CD4-positive, alpha-beta T cell (primary cell): ENCODE measurements around the gene ZFTA. TPM values are rescaled to one million over a fixed set of nuclear protein-coding genes. Genes with fewer than 3 reads are reported as not detected.

ENCODE experiments used
- ATAC-seq: fragments of 200-7000 bp; cut with Tn5 transposase; one replicate; pipeline ENCODE4 v1.10.0; 2022; ENCODE audit warnings: mild to moderate bottlenecking; ENCODE audit not compliant: poor library complexity
- CTCF ChIA-PET: fragments of 350-600 bp; sonication (Branson Sonifier 250); formaldehyde crosslinking; loops from one replicate; lab custom pipeline; 2021; ENCODE audit warnings: antibody characterized with exemption, inconsistent platforms; lab: Charles Lee
- POLR2A ChIA-PET: fragments of 350-600 bp; sonication (Branson Sonifier 250); formaldehyde crosslinking; loops from one replicate; lab custom pipeline; 2021; ENCODE audit warnings: antibody characterized with exemption, inconsistent platforms; lab: Charles Lee
- DNase-seq, 14 experiments: peaks; one replicate each; pipeline ENCODE4 v3.0.0-alpha.2; 2013 to 2020; ENCODE audit warnings: mixed read lengths in 2 of 14
- H3K27ac ChIP-seq, 2 donors: one replicate each; pipeline versions ENCODE4 v1.5.1 to v1.7.0; 2013; ENCODE audit warnings: low read length in 2 of 2, low read depth in 1 of 2, mild to moderate bottlenecking in 1 of 2
- H3K27me3 ChIP-seq, 2 experiments: 1 replicate in 1 of 2; 2 replicates in 1 of 2; pipeline versions ENCODE4 v1.6.1 to v1.7.0; 2013; ENCODE audit warnings: low read length in 2 of 2, control low read depth in 1 of 2, mild to moderate bottlenecking in 1 of 2, moderate library complexity in 1 of 2; ENCODE audit not compliant: insufficient read depth in 2 of 2, control insufficient read depth in 1 of 2
- H3K36me3 ChIP-seq: one replicate; pipeline ENCODE4 v1.6.1; 2013; ENCODE audit warnings: low read length, control low read depth; ENCODE audit not compliant: insufficient read depth
- H3K4me1 ChIP-seq: one replicate; pipeline ENCODE4 v1.6.1; 2013; ENCODE audit warnings: low read length, control low read depth; ENCODE audit not compliant: insufficient read depth
- H3K4me3 ChIP-seq: one replicate; pipeline ENCODE4 v1.5.1; 2013; ENCODE audit warnings: mild to moderate bottlenecking, low read length, moderate library complexity
- H3K9me3 ChIP-seq, 2 experiments: 1 replicate in 1 of 2; 2 replicates in 1 of 2; pipeline versions ENCODE4 v1.6.1 to v1.7.0; 2013; ENCODE audit warnings: low read length in 2 of 2, mild to moderate bottlenecking in 2 of 2, control low read depth in 1 of 2, moderate library complexity in 1 of 2; ENCODE audit not compliant: control insufficient read depth in 1 of 2, insufficient read depth in 1 of 2
- H3K27ac Mint-ChIP-seq: one replicate; pipeline ENCODE4 v1.8.0; 2020; ENCODE audit warnings: mixed read lengths
- H3K27me3 Mint-ChIP-seq: one replicate; pipeline ENCODE4 v1.8.0; 2021; ENCODE audit warnings: mixed read lengths
- H3K36me3 Mint-ChIP-seq: one replicate; pipeline ENCODE4 v1.8.0; 2021; ENCODE audit warnings: low read depth, mixed read lengths
- H3K4me1 Mint-ChIP-seq: one replicate; pipeline ENCODE4 v1.8.0; 2021; ENCODE audit warnings: low read depth, mixed read lengths
- H3K4me3 Mint-ChIP-seq: one replicate; pipeline ENCODE4 v1.8.0; 2020; ENCODE audit warnings: mild to moderate bottlenecking, mixed read lengths
- H3K9me3 Mint-ChIP-seq: one replicate; pipeline ENCODE4 v1.8.0; 2020; ENCODE audit warnings: mixed read lengths
- CTCF ChIP-seq: fragments of 200-600 bp; IDR thresholded peaks from one replicate; pipeline ENCODE4 v1.8.0; 2022; ENCODE audit warnings: antibody characterized with exemption, mild to moderate bottlenecking
- intact Hi-C, 2 experiments: fragments of 100-400 bp; cut with DNase I in 1 of 2; cut with micrococcal nuclease in 1 of 2; formaldehyde crosslinking; loops; one replicate each; pipeline versions ENCODE4 v1.15.1 to v1.9.0; 2023 to 2025; cut with DNase I, micrococcal nuclease
- total RNA-seq, 174 experiments: library from RNA in 2 of 174; stranded (reverse) in 2 of 174; gene quantifications; one replicate each; pipeline ENCODE4 v1.2.3 and lab custom pipeline; 2021 to 2026

Gene ZFTA
- total RNA-seq, 2 experiments from 2014 or later = 0.95 to 1.0 TPM

GRCh38 chr11:63729326-63729725 lies 39.2 kb downstream of the ZFTA start:
- intact Hi-C loops = no loop called here
- Mint-ChIP-seq H3K27ac (no peak overlapping the region), H3K4me1 (no peaks in the 10 kb centered on the region), H3K27me3 (no peaks in the 10 kb centered on the region), H3K36me3 (no peaks in the 10 kb centered on the region), H3K9me3 (no peaks in the 10 kb centered on the region), H3K4me3 (no peak overlapping the region)
- POLR2A ChIA-PET = no interaction called here
- H3K36me3 ChIP-seq = no peaks in the 10 kb centered on the region
- no peak overlapping the region for H3K4me3 ChIP-seq
- CTCF ChIA-PET = no interaction called here
- no peaks in the 10 kb centered on the region for H3K4me1 ChIP-seq
- DNase-seq (no peak), ATAC-seq (no peak)
- no peaks in the 10 kb centered on the region for H3K27me3 ChIP-seq
- no peak for TF ChIP-seq CTCF
- no peak overlapping the region for H3K27ac ChIP-seq
- H3K9me3 ChIP-seq = no peaks in the 10 kb centered on the region

GRCh38 chr11:63720611-63721010 lies 48.0 kb downstream of the ZFTA start:
- Histone ChIP-seq H3K36me3 (no peaks in the 10 kb centered on the region), H3K27ac (no peak overlapping the region), H3K9me3 (no peaks in the 10 kb centered on the region), H3K4me3 (no peak overlapping the region), H3K4me1 (no peaks in the 10 kb centered on the region), H3K27me3 (no peaks in the 10 kb centered on the region)
- no peak for TF ChIP-seq CTCF
- no peak for DNase-seq
- Mint-ChIP-seq H3K4me1 (no peaks in the 10 kb centered on the region), H3K27ac (no peak overlapping the region), H3K4me3 (no peak overlapping the region), H3K9me3 (no peaks in the 10 kb centered on the region), H3K27me3 (no peaks in the 10 kb centered on the region), H3K36me3 (no peaks in the 10 kb centered on the region)
- ATAC-seq = no peak
- intact Hi-C loops = no loop called here
- ChIA-PET POLR2A (no interaction called here), CTCF (interaction anchor here (1.5 kb wide), 1 partner anchor 77 kb away, joined by 3 read pairs; no protein-coding TSS in a partner anchor)

- no peak overlapping the region for H3K27ac ChIP-seq
- POLR2A ChIA-PET = no interaction called here
- no peaks in the 10 kb centered on the region for H3K27me3 Mint-ChIP-seq
- no peaks in the 10 kb centered on the region for H3K27me3 ChIP-seq
- no peaks in the 10 kb centered on the region for H3K9me3 ChIP-seq
- H3K9me3 Mint-ChIP-seq = no peaks in the 10 kb centered on the region
- H3K4me3 Mint-ChIP-seq = no peak overlapping the region
- H3K27ac Mint-ChIP-seq = no peak overlapping the region
- CTCF ChIA-PET = interaction anchor here (1.5 kb wide), 1 partner anchor 76 kb away, joined by 3 read pairs; no protein-coding TSS in a partner anchor
- H3K4me1 Mint-ChIP-seq = no peaks in the 10 kb centered on the region
- H3K4me1 ChIP-seq = no peaks in the 10 kb centered on the region
- no peaks in the 10 kb centered on the region for H3K36me3 Mint-ChIP-seq
- intact Hi-C loops = no loop called here
- DNase-seq (no peak), ATAC-seq (no peak)
- TF ChIP-seq CTCF = no peak
- no peak overlapping the region for H3K4me3 ChIP-seq
- H3K36me3 ChIP-seq = no peaks in the 10 kb centered on the region
Observed at GRCh38 chr11:63719987-63720386, 48.6 kb downstream of the ZFTA start.
